CD4-positive, alpha-beta T cell treated with Interferon gamma for 1 hour (primary cell): ENCODE data around the gene CLEC2D.

Source experiments
- DNase-seq: peaks from one replicate; pipeline ENCODE4 v3.0.0-alpha.2; 2020

Gene CLEC2D

GRCh38 chr12:9731393-9731792, 61.9 kb downstream of the CLEC2D start:
- no peak for DNase-seq

- DNase-seq: no peak
Measured at GRCh38 chr12:9731797-9732196, 62.3 kb downstream of the CLEC2D start.

GRCh38 chr12:9732921-9733461, 63.5 kb downstream of the CLEC2D start, which contains the start of gene CLECL1:
Gene CLECL1, minus strand, starts transcription at chr12:9733097.
- no peak for DNase-seq

DNA sequence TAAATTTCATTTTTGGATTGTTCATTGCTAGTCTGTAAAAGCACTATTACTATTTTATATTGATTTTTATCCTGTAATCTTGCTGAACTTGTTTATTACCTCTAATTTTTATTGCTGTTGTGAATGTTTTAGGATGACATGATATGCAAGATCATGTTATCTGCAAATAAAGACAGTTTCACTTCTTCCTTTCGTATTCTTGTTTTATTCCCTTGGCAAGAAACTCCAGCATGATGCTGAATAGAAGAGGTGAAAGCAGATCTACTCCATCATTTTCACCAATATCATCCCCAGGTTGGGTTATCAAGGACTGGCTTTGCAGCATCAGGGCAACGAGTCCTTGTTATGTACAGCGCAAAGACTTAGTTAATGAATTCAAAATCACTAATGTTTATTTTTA, 66.1 kb downstream of the CLEC2D start:
- DNase-seq: no peak

GRCh38 chr12:9736936-9737705, 67.6 kb downstream of the CLEC2D start:
- no peak for DNase-seq

DNA sequence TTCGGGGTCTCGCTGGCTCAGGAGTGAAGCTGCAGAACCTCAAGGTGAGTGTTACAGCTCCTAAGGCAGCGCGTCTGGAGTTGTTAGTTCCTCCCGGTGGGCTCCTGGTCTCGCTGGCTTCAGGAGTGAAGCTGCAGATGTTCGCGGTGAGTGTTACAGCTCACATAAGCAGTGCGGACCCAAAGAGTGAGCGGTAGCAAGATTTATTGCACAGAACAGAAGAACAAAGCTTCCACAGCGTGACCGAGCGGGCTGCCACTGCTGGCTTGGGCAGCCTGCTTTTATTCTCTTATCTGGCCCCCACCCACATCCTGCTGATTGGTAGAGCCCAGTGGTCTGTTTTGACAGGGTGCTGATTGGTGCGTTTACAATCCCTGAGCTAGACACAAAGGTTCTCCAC, 69.4 kb downstream of the CLEC2D start:
- DNase-seq: peak; percentile 17

DNA sequence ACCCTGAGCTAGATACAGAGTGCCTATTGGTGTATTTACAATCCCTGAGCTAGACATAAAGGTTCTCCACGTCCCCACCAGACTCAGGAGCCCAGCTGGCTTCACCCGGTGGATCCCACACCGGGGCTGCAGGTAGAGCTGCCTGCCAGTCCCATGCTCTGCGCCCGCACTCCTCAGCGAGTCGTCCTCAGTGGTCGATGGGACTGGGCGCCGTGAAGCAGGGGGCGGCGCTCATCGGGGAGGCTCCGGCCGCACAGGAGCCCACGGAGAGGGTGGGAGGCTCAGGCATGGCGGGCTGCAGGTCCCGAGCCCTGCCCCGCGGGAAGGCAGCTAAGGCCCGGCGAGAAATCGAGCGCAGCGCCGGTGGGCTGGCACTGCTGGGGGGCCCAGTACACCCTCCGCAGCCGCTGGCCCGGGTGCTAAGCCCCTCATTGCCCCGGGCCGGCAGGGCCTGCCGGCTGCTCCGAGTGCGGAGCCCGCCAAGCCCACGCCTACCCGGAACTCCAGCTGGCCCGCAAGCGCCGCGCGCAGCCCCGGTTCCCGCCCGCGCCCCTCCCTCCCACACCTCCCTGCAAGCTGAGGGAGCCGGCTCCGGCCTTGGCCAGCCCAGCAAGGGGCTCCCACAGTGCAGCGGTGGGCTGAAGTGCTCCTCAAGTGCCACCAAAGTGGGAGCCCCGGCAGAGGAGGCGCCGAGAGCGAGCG, 70.0 kb downstream of the CLEC2D start:
- peak; percentile 46 for DNase-seq

GRCh38 chr12:9740106-9740750, 70.7 kb downstream of the CLEC2D start:
- peak; percentile 66 for DNase-seq

DNA sequence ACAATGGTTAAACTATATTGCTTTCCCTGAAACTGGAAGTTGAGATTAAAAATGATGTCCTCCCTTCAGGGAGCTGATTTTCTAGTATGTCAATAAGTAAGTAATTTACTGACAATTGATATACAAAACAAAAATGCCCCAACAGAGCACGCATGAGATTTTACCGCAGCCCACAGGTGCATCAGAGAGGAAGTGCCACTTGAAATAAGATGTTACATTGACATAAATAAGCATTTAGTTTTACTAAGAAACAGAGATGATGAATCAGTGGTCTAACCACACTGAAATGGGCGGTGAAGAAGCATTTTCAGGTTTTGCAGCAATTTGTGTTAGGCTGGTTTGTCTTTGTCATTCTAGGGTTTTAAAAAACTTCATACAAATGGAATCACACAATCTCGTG, 72.2 kb downstream of the CLEC2D start:
- DNase-seq: peak; percentile 84

- peak; percentile 61 for DNase-seq
Measured at GRCh38 chr12:9742661-9743060, 73.1 kb downstream of the CLEC2D start.

GRCh38 chr12:9745199-9745598, 75.7 kb downstream of the CLEC2D start:
- DNase-seq: no peak
